GM12891 (cell line): Measurements from ENCODE around the gene GALT.

Experiments
- DNase-seq: peaks from one replicate; pipeline ENCODE4 v3.0.0; 2011; ENCODE audit warnings: low spot score; ENCODE audit not compliant: insufficient read length
- FAIRE-seq: peaks from 2 replicates; lab custom pipeline; 2011; peaks lifted over from hg19 to GRCh38; lab: Jason Lieb, UNC
- PAX5 ChIP-seq: IDR thresholded peaks from 2 replicates; pipeline ENCODE4 v1.6.1; 2011; ENCODE audit warnings: low read length, moderate library complexity, mild to moderate bottlenecking; ENCODE audit not compliant: insufficient read depth, severe bottlenecking
- POLR2A ChIP-seq: IDR thresholded peaks from 2 replicates; pipeline ENCODE4 v1.6.1; 2011; ENCODE audit warnings: low read depth, low read length, control low read depth
- POLR2AphosphoS5 ChIP-seq: IDR thresholded peaks from 2 replicates; pipeline ENCODE4 v1.6.1; 2011; ENCODE audit warnings: low read depth, low read length, control low read depth
- POU2F2 ChIP-seq: IDR thresholded peaks from 2 replicates; pipeline ENCODE4 v1.6.1; 2011; ENCODE audit warnings: low read depth, mild to moderate bottlenecking, control low read depth, low read length, moderate library complexity
- SPI1 ChIP-seq: IDR thresholded peaks from 2 replicates; pipeline ENCODE4 v1.6.1; 2011; ENCODE audit warnings: low read depth, low read length, control low read depth
- TAF1 ChIP-seq: IDR thresholded peaks from 2 replicates; pipeline ENCODE4 v1.6.1; 2011; ENCODE audit warnings: low read depth, low read length, control low read depth

GALT gene

GRCh38 chr9:34662526-34663302 lies 16.2 kb downstream of the GALT start, which contains the start of gene CCL27:
Gene CCL27 (minus strand): TSS chr9:34662657. CDS start chr9:34662633, 24 bp downstream.
- FAIRE-seq, result no peak
- DNase-seq, result no peak
- no peak for TF ChIP-seq PAX5
- no peak for TF ChIP-seq POU2F2
- TF ChIP-seq POLR2AphosphoS5, result no peak
- no peak for TF ChIP-seq SPI1
- TF ChIP-seq TAF1, result no peak
- TF ChIP-seq POLR2A, result no peak

GRCh38 chr9:34663303-34663605 lies 16.8 kb downstream of the GALT start:
- DNase-seq, result no peak
- TF ChIP-seq POLR2AphosphoS5 (no peak), POU2F2 (no peak), TAF1 (no peak)
- no peak for FAIRE-seq

- FAIRE-seq, result peak; percentile 60
- peak; percentile 53 for DNase-seq
- TF ChIP-seq PAX5, result no peak
- TF ChIP-seq TAF1, result no peak
Measured at GRCh38 chr9:34664281-34665066, 18.0 kb downstream of the GALT start.

DNA sequence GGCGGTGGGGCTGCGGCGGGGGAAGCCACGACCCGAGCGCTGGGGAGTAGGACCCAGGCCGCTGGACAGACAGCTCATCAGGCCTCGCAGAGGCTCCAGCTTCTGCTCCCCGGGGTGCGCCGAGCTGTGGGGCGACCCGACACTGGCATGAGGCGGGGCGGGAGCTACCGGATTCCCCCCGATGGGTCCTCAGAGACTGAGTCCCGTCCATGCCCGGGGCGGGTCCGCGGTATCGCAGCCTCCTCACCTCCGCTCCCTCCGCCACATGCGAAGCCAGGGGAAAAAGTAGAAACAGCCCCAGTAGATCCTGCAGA lies 18.5 kb downstream of the GALT start:
- TF ChIP-seq TAF1, result no peak
- no peak for TF ChIP-seq POU2F2
- TF ChIP-seq SPI1, result no peak
- no peak for TF ChIP-seq PAX5
- TF ChIP-seq POLR2AphosphoS5, result no peak
- no peak for DNase-seq
- no peak for FAIRE-seq

DNA sequence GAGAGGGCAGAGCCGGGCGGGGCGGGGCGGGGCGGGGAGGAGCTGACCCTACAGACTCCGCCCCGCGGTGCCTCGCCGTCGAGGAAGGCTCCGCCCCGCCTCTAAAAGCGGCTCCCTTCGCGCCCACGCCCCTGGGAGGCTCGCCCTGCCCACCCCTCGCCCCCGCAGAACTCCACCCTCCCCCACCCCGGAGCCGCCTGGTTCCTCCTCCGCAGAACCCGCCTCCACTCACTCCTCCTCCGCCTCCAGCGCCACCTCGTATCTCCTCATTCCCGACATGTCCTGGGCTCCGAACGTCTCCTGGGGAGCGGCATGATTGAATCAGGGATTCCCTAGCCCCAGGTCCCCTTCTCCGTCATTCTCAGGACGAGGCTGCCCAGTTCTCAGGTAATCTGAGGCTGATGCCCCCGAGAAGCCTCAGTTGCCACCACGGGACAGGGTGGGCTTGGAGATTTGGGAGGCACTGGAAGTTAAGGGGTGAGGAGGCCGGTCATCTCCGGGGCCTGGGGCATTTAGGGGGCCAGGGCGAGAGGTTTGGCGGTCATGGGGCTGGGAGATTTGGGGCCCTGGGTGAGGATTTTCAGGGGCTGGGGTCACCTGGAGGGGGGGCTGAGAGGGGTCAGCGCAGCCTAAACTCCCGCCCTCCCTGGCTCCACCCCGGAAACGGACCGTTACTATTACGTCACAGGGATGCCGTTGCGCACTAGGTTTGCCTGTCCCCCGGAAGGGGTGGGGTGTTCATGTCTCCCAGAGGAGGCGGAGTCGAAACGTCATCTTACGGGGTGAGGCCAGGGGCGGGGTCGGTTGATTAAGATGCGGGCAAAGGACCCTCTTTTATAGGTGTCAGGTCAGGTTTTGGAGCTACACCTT lies 19.1 kb downstream of the GALT start:
- no peak for TF ChIP-seq PAX5
- TF ChIP-seq POLR2A, result no peak
- TF ChIP-seq POU2F2, result no peak
- TF ChIP-seq SPI1, result no peak
- no peak for TF ChIP-seq POLR2AphosphoS5
- no peak for TF ChIP-seq TAF1
- FAIRE-seq (peak; percentile 87), DNase-seq (peak; percentile 79)

- no peak for FAIRE-seq
Measured at GRCh38 chr9:34669809-34670562, 23.5 kb downstream of the GALT start.

DNA sequence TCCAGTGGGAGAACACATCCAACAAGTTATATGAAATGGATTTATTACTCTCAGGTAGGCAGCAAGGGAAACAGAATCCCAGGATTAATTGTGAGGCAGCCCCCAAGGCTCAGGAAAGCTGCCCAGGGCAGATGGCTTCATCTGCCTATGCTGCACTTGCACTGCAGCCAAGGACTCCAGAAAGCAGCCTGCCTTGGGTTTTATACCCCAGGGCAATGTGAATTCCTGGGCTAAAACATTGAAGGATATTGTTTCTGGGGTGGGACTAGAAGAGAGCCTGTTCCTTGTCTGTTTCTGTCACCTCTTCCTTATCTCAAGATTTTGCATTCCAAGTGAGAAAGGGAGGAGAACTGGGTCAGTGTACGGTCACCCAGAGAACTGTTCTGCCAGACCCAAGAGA lies 24.8 kb downstream of the GALT start:
- no peak for TF ChIP-seq SPI1
- no peak for TF ChIP-seq POLR2A
- no peak for TF ChIP-seq POU2F2
- no peak for TF ChIP-seq TAF1
- no peak for TF ChIP-seq PAX5
- no peak for TF ChIP-seq POLR2AphosphoS5
- FAIRE-seq (no peak), DNase-seq (no peak)

More at GRCh38 chr9:34669809-34670562, 23.5 kb downstream of the GALT start:
- no peak for TF ChIP-seq POLR2AphosphoS5
- DNase-seq, result no peak

DNA sequence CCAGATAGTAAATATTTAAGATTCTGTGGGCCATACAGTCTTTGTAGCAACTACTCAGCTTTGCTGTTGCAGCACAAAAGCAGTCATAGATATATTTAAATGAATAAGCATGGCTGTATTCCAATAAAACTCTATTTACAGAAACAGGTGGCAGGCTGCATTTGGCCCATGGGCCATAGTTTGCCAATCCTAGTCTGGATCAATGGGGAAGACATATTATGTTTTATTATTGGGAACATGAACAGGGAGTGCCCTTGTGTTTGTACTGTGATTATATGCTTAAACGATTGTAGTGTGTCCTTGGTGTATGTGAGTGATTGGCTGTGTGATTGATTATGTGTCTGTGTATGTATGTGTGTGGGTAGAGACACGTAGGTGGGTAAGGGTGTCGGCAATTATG lies 28.0 kb downstream of the GALT start:
- no peak for DNase-seq
- TF ChIP-seq SPI1, result no peak
- no peak for TF ChIP-seq TAF1
- no peak for TF ChIP-seq PAX5
- TF ChIP-seq POLR2AphosphoS5, result no peak
- no peak for TF ChIP-seq POU2F2
- TF ChIP-seq POLR2A, result no peak
- no peak for FAIRE-seq

DNA sequence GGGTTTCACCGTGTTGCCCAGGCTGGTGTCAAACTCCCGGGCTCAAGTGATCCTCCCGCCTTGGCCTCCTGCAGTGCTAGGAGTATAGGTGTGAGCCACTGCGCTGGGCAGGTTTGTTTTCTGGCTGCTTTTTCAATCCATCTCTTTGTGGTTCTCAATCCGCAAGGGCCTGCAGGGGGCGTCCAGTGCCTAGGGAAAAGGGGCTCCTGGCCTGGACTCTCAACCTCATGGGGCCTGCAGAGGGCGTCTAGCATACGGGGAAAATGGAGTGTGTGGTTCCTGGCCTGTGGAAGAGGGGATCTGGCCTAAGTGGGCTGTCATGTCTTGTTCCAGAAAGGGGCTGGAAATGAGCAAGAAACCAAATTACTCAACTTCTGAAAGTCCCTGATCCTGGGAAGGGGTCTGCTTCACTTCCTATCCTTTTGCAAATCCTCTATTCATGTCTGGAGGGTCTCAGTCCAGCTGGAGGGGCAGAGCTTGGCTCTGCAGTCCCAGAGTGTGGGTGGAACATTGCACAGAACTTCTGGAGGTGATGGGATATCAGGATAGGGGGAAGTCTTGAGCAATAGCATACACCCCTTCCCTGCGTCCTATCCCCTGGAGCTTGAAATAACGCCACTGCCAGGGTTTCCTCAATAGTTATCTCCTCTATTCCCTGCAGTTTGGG lies 28.7 kb downstream of the GALT start:
- FAIRE-seq (no peak), DNase-seq (peak; percentile 50)
- TF ChIP-seq POLR2A (no peak), POU2F2 (no peak), POLR2AphosphoS5 (no peak), TAF1 (no peak), SPI1 (no peak), PAX5 (no peak)
